Upper lobe of right lung (tissue), 1 donor: ENCODE results near the gene PNMA8A. TPM values are rescaled to one million over a fixed set of nuclear protein-coding genes. Genes with fewer than 3 reads are reported as not detected.

Experiments used
- ATAC-seq: fragments of 200-7000 bp; cut with Tn5 transposase; one replicate; pipeline ENCODE4 v1.9.1; 2020; ENCODE audit warnings: mild to moderate bottlenecking, moderate library complexity
- DNase-seq: peaks from one replicate; pipeline ENCODE4 v3.0.0-alpha.2; 2020
- H3K27ac ChIP-seq: fragments of 200-600 bp; one replicate; pipeline ENCODE4 v1.8.0; 2022
- H3K27me3 ChIP-seq: fragments of 200-600 bp; one replicate; pipeline ENCODE4 v1.8.0; 2022; ENCODE audit warnings: mild to moderate bottlenecking
- H3K36me3 ChIP-seq: fragments of 200-600 bp; one replicate; pipeline ENCODE4 v1.8.0; 2022
- H3K4me1 ChIP-seq: fragments of 200-600 bp; one replicate; pipeline ENCODE4 v1.8.0; 2022
- H3K4me3 ChIP-seq: fragments of 200-600 bp; one replicate; pipeline ENCODE4 v1.8.0; 2022; ENCODE audit warnings: mild to moderate bottlenecking
- H3K9me3 ChIP-seq: fragments of 200-600 bp; one replicate; pipeline ENCODE4 v1.8.0; 2022
- intact Hi-C: fragments of 100-400 bp; cut with DNase I; formaldehyde crosslinking; loops from one replicate; pipeline ENCODE4 v1.11.0; 2022
- long read RNA-seq: library from polyadenylated mRNA; unstranded; transcript quantifications from one replicate; pipeline ENCODE4 v2.0.0, GENCODE V29; 2021
- total RNA-seq: library from RNA; stranded (reverse); fragmentation: NEBNext Ultra II Directional; extraction: Animal tissue kit (Norgen Biotek cat#: 25700); gene quantifications from one replicate; pipeline ENCODE4 v1.2.1, GENCODE V29; 2021
- TF ChIP-seq, protein P1 (sequence below): fragments of 200-600 bp; IDR thresholded peaks from one replicate; pipeline ENCODE4 v1.8.0; 2022; ENCODE audit warnings: antibody characterized with exemption
- donor health status: DM: no; HTN: yes; CAD: no; lungs with severe emphysema.

The PNMA8A gene, protein sequence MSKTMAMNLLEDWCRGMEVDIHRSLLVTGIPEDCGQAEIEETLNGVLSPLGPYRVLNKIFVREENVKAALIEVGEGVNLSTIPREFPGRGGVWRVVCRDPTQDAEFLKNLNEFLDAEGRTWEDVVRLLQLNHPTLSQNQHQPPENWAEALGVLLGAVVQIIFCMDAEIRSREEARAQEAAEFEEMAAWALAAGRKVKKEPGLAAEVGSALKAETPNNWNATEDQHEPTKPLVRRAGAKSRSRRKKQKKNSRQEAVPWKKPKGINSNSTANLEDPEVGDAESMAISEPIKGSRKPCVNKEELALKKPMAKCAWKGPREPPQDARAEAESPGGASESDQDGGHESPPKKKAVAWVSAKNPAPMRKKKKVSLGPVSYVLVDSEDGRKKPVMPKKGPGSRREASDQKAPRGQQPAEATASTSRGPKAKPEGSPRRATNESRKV
- total RNA-seq: 1.8 TPM
- long read RNA-seq, partial matches to known transcripts: 0 of 1 reads
- long read RNA-seq, other reads (novel, unspliced or antisense): 0 of 1 reads

DNA sequence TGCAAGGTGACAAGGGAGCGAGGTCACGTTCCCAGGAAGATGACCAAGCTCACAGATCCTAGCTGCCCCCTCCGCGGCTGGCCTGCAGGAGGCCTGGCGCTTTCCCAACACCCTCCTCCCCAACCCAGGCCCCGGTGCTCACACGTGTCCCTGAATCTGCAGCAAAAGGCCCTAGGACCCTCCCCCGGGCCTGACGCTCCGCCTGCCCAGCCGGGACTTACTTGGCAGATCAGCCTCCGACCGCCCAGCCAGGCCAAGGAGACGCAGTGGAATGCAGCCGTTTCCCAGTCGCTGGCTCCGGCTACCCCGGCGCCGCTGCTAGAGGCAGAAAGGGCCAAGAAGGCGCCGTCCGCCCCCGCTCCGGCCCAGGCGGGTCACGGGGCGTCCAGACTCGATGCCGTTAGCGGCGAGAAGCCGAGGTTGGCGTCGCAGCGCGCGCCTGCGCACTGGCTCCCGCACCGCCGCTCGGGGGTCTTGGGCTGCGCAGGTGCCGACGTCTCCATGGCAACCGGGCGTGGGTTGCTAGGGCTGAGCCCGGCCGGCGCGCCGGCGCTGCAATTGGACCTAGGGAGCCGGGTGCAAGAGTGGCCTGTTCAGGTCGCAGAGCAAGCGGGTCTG lies at the start of gene PNMA8A:
TSS of gene PNMA8A (minus strand) at position 448 of the 618 bp plus-strand sequence. CDS start 528 bp downstream, outside the sequence.
- Histone ChIP-seq H3K4me1 (peaks cover 14% of the 10 kb centered on the region), H3K9me3 (no peaks in the 10 kb centered on the region), H3K27me3 (peaks cover 6% of the 10 kb centered on the region), H3K27ac (peak within 1 kb of the TSS; percentile 55), H3K4me3 (peak within 1 kb of the TSS; percentile 39), H3K36me3 (no peaks in the 10 kb centered on the region)
- intact Hi-C loops: no loop called here
- DNase-seq (peak; percentile 79), ATAC-seq (peak; percentile 69)
- TF ChIP-seq, protein P1, sequence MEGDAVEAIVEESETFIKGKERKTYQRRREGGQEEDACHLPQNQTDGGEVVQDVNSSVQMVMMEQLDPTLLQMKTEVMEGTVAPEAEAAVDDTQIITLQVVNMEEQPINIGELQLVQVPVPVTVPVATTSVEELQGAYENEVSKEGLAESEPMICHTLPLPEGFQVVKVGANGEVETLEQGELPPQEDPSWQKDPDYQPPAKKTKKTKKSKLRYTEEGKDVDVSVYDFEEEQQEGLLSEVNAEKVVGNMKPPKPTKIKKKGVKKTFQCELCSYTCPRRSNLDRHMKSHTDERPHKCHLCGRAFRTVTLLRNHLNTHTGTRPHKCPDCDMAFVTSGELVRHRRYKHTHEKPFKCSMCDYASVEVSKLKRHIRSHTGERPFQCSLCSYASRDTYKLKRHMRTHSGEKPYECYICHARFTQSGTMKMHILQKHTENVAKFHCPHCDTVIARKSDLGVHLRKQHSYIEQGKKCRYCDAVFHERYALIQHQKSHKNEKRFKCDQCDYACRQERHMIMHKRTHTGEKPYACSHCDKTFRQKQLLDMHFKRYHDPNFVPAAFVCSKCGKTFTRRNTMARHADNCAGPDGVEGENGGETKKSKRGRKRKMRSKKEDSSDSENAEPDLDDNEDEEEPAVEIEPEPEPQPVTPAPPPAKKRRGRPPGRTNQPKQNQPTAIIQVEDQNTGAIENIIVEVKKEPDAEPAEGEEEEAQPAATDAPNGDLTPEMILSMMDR: no peak

DNA sequence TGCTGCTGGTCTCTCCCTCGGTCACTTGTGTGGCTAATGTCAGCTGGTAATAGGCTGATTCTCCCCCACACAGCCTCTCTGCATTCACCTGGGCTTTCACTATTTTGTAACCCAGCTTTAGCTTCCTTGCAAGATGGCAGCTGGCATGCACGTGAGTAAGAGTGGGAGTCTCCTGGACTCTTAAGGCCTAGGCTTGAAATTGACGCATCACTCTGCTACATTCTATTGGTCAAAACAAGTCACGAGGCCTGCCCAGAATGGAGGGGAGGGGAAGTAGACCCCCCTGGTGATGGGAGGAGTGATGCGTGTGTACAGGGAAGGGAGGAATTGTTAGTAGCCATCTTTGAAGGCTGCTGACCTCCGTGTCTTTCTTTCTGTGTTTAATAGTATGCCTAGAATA lies 49.3 kb upstream of the PNMA8A start:
- no peak for DNase-seq
- Histone ChIP-seq H3K27ac (no peak overlapping the region), H3K36me3 (no peaks in the 10 kb centered on the region), H3K9me3 (no peaks in the 10 kb centered on the region), H3K4me3 (no peak overlapping the region), H3K4me1 (no peaks in the 10 kb centered on the region), H3K27me3 (no peaks in the 10 kb centered on the region)
- ATAC-seq: no peak
- TF ChIP-seq, protein P1: no peak
- intact Hi-C loops: no loop called here

DNA sequence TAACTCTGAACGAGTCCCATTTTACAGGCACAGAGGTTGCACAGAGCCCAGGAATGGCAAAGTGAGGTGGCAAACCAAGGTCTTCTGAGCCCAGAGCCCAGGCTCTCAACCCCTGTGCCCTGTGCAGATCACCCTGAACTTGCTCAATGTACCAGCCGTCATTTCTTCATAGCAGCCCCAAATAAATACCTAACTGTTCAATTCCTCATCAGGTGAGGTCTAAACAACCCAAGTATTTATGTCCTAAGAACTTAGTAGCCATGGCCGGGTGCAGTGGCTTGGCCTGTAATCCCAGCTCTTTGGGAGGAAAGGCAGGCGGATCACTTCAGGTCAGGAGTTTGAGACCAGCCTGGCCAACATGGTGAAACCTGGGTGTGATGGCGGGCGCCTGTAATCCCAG lies 46.1 kb upstream of the PNMA8A start:
- peaks cover 3% of the 10 kb centered on the region for H3K4me1 ChIP-seq
- H3K27ac ChIP-seq: no peak overlapping the region
- no peak overlapping the region for H3K4me3 ChIP-seq
- ATAC-seq (no peak), DNase-seq (no peak)
- TF ChIP-seq, protein P1: no peak
- peaks cover 11% of the 10 kb centered on the region for H3K27me3 ChIP-seq
- no peaks in the 10 kb centered on the region for H3K36me3 ChIP-seq
- intact Hi-C loops: no loop called here
- H3K9me3 ChIP-seq: no peaks in the 10 kb centered on the region

DNA sequence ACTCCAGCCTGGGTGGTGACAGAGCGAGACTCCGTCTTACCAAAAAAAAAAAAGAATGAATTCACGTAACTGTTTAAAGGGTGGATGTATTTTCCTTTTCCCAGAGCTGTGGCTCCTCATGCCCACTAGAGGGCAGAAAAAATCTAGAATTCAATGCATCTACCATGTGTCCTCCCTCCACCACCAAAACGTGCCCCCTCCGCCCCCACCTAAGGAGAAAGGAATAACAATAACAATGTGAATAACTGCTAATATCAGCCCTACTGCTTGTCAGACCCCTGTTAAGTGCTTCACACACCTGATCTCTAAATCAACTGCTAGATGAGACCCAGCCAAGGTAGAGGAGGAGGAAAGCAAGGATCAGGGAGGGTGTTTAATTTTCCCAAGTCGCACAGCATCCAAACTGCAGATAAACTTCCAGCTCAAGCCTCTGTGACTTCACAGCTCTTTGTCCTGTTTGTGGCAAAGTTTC lies 44.6 kb upstream of the PNMA8A start:
- TF ChIP-seq, protein P1: peak; percentile 65
- Histone ChIP-seq H3K4me1 (peaks cover 3% of the 10 kb centered on the region), H3K27ac (no peak overlapping the region), H3K36me3 (no peaks in the 10 kb centered on the region), H3K9me3 (no peaks in the 10 kb centered on the region), H3K27me3 (peaks cover 11% of the 10 kb centered on the region), H3K4me3 (no peak overlapping the region)
- ATAC-seq (peak; percentile 52), DNase-seq (no peak)
- intact Hi-C loops: no loop called here

DNA sequence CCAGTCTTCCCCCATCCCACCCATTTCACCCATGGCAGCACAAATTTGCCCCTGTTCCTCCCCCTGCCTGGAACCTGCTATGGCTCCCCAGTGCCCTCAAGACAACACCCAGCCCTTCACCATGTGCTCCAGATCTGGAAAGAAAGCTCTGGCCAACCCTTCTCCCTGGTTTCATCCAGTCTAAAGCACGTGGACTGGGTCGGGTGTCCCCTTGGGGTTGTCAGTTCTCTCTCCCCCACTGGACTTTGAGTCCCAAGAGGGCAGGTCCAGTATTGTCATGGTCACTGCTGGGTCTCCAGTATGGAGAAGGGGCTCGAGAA lies 43.9 kb upstream of the PNMA8A start:
- DNase-seq: no peak
- Histone ChIP-seq H3K27ac (no peak overlapping the region), H3K36me3 (no peaks in the 10 kb centered on the region), H3K4me3 (no peak overlapping the region), H3K27me3 (peaks cover 11% of the 10 kb centered on the region), H3K4me1 (peaks cover 3% of the 10 kb centered on the region), H3K9me3 (no peaks in the 10 kb centered on the region)
- intact Hi-C loops: no loop called here
- TF ChIP-seq, protein P1: no peak
- ATAC-seq: no peak
